ENCODE data around the gene CAMK2A. TPM values are rescaled to one million over a fixed set of nuclear protein-coding genes. Genes with fewer than 3 reads are reported as not detected.

The CAMK2A gene
- polyA plus RNA-seq, 1 donor, result 1.1 TPM

GRCh38 chr5:150245111-150245789 is 44.3 kb downstream of the CAMK2A start:
- Histone ChIP-seq H3K27me3 (ENCODE audit: control insufficient read depth, insufficient read depth, low read length) (no peaks in the 10 kb centered on the region), H3K4me3 (ENCODE audit: low read length) (no peak overlapping the region), H3K27ac (ENCODE audit: low read length) (no peak overlapping the region), H3K9me3 (ENCODE audit: control insufficient read depth, low read depth, low read length) (peaks cover 4% of the 10 kb centered on the region), H3K36me3 (ENCODE audit: control insufficient read depth, insufficient read depth, low read length) (no peaks in the 10 kb centered on the region), H3K4me1 (ENCODE audit: control insufficient read depth, insufficient read depth, low read length) (peaks cover 11% of the 10 kb centered on the region)
- WGBS (ENCODE audit: insufficient coverage, low lambda C conversion rate), result no CpG with 5 or more reads among the region's 18 CpGs
- no peak for DNase-seq

- Histone ChIP-seq H3K27ac (ENCODE audit: low read length) (no peak overlapping the region), H3K4me1 (ENCODE audit: control insufficient read depth, insufficient read depth, low read length) (peaks cover 11% of the 10 kb centered on the region), H3K4me3 (ENCODE audit: low read length) (no peak overlapping the region), H3K27me3 (ENCODE audit: control insufficient read depth, insufficient read depth, low read length) (no peaks in the 10 kb centered on the region), H3K36me3 (ENCODE audit: control insufficient read depth, insufficient read depth, low read length) (no peaks in the 10 kb centered on the region), H3K9me3 (ENCODE audit: control insufficient read depth, low read depth, low read length) (peaks cover 4% of the 10 kb centered on the region)
- DNase-seq, result no peak
- WGBS (ENCODE audit: insufficient coverage, low lambda C conversion rate), result 33% methylated on average over 1 of the region's 7 CpGs
These were observed 45.4 kb downstream of the CAMK2A start for GRCh38 chr5:150244209-150244608.

GRCh38 chr5:150243590-150243989 is 46.0 kb downstream of the CAMK2A start:
- no peak overlapping the region for H3K27ac ChIP-seq (ENCODE audit: low read length)
- no CpG with 5 or more reads among the region's 4 CpGs for WGBS (ENCODE audit: insufficient coverage, low lambda C conversion rate)
- H3K4me3 ChIP-seq (ENCODE audit: low read length), result no peak overlapping the region
- H3K9me3 ChIP-seq (ENCODE audit: control insufficient read depth, low read depth, low read length), result peaks cover 4% of the 10 kb centered on the region
- H3K4me1 ChIP-seq (ENCODE audit: control insufficient read depth, insufficient read depth, low read length), result peaks cover 11% of the 10 kb centered on the region
- DNase-seq, result no peak
- no peaks in the 10 kb centered on the region for H3K27me3 ChIP-seq (ENCODE audit: control insufficient read depth, insufficient read depth, low read length)
- no peaks in the 10 kb centered on the region for H3K36me3 ChIP-seq (ENCODE audit: control insufficient read depth, insufficient read depth, low read length)

DNA sequence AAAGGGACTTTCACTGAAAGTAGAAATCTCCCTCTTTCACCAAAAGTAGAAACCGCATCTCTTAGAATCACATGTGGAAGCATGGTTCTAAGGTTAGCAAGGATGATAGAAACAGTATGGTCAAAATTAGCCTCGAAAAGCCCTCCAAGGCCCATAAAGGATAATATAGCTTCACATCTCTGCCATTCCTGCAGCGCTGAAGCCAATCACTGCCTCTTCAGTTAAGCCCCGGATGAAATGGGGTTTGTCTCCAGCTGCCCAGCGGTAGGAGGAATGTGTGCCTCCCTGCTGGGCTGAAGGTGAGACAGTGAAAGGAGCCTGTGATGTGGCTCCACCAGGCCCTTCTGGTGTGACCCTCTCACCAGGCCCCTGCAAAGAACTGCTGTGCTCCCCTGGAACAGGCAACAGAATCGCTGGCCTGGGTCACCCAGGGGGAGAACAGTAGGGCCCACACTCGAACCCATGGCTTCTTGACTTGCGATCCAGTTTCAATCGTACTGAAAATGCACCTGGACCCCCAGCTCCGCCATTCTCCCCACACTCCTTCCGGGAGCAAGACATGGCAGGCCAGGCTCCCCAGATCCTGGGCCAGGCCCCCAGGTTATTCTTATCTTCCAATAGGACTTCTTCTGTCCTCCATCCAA is 47.2 kb downstream of the CAMK2A start:
- Histone ChIP-seq H3K4me1 (ENCODE audit: control insufficient read depth, insufficient read depth, low read length) (peaks cover 8% of the 10 kb centered on the region), H3K27ac (ENCODE audit: low read length) (no peak overlapping the region), H3K9me3 (ENCODE audit: control insufficient read depth, low read depth, low read length) (peaks cover 4% of the 10 kb centered on the region), H3K4me3 (ENCODE audit: low read length) (no peak overlapping the region), H3K27me3 (ENCODE audit: control insufficient read depth, insufficient read depth, low read length) (no peaks in the 10 kb centered on the region), H3K36me3 (ENCODE audit: control insufficient read depth, insufficient read depth, low read length) (no peaks in the 10 kb centered on the region)
- no peak for DNase-seq
- no CpG with 5 or more reads among the region's 11 CpGs for WGBS (ENCODE audit: insufficient coverage, low lambda C conversion rate)

DNA sequence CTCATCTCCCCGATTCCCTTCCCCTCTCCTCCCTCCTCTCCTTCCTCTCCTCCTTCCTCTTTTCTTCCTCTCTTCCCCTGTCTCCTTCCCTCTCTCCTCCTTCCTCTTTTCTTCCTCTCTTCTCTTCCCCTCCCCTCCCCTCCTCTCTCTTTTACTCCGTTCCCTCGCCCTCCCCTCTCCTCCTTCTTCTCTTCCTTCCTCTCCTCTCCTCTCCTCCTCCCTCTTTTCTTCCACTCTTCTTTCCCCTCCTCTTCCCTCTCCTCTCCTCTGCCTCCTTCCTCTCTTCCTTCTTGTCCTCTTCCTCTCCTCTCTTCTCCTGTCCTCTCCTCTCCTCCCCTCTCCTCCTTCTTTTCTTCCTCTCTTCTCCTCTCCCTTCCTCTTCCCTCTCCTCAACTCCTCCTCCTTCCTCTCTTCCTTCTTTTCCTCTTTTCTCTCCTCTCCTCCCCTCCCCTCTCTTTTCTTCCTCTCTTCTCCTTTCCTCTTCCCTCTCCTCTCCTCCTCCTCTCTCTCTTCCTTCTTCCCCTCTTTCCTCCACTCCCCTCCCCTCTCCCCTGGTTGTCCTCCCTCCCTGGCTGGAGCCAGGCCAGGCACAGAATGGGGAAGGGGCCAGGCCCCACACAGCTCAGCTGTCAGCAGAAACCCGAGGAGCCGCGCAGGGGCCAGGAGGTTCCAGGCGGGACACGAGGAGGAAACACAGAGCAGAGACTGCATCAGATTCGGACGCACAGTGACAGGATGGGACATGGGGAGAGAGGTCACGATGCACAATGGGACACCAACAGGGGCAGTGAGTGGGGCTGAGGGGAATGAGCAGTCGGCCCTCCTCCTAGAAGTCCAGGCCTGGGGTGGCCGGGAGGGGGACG is 48.0 kb downstream of the CAMK2A start:
- no peaks in the 10 kb centered on the region for H3K36me3 ChIP-seq (ENCODE audit: control insufficient read depth, insufficient read depth, low read length)
- DNase-seq, result no peak
- 90% methylated on average over 2 of the region's 14 CpGs for WGBS (ENCODE audit: insufficient coverage, low lambda C conversion rate)
- H3K27ac ChIP-seq (ENCODE audit: low read length), result no peak overlapping the region
- H3K9me3 ChIP-seq (ENCODE audit: control insufficient read depth, low read depth, low read length), result peaks cover 4% of the 10 kb centered on the region
- peaks cover 2% of the 10 kb centered on the region for H3K4me1 ChIP-seq (ENCODE audit: control insufficient read depth, insufficient read depth, low read length)
- no peaks in the 10 kb centered on the region for H3K27me3 ChIP-seq (ENCODE audit: control insufficient read depth, insufficient read depth, low read length)
- H3K4me3 ChIP-seq (ENCODE audit: low read length), result no peak overlapping the region

GRCh38 chr5:150239794-150240122 is 49.8 kb downstream of the CAMK2A start:
- Histone ChIP-seq H3K4me3 (ENCODE audit: low read length) (no peak overlapping the region), H3K4me1 (ENCODE audit: control insufficient read depth, insufficient read depth, low read length) (no peaks in the 10 kb centered on the region), H3K36me3 (ENCODE audit: control insufficient read depth, insufficient read depth, low read length) (no peaks in the 10 kb centered on the region), H3K27me3 (ENCODE audit: control insufficient read depth, insufficient read depth, low read length) (no peaks in the 10 kb centered on the region), H3K27ac (ENCODE audit: low read length) (no peak overlapping the region), H3K9me3 (ENCODE audit: control insufficient read depth, low read depth, low read length) (no peaks in the 10 kb centered on the region)
- WGBS (ENCODE audit: insufficient coverage, low lambda C conversion rate), result 80% methylated on average over 1 of the region's 7 CpGs
- DNase-seq, result no peak

GRCh38 chr5:150239099-150239793 is 50.3 kb downstream of the CAMK2A start:
- no peak overlapping the region for H3K27ac ChIP-seq (ENCODE audit: low read length)
- no peaks in the 10 kb centered on the region for H3K27me3 ChIP-seq (ENCODE audit: control insufficient read depth, insufficient read depth, low read length)
- H3K4me1 ChIP-seq (ENCODE audit: control insufficient read depth, insufficient read depth, low read length), result no peaks in the 10 kb centered on the region
- no peak overlapping the region for H3K4me3 ChIP-seq (ENCODE audit: low read length)
- H3K36me3 ChIP-seq (ENCODE audit: control insufficient read depth, insufficient read depth, low read length), result no peaks in the 10 kb centered on the region
- WGBS (ENCODE audit: insufficient coverage, low lambda C conversion rate), result 89% methylated on average over 5 of the region's 21 CpGs
- no peaks in the 10 kb centered on the region for H3K9me3 ChIP-seq (ENCODE audit: control insufficient read depth, low read depth, low read length)
- DNase-seq, result no peak

DNA sequence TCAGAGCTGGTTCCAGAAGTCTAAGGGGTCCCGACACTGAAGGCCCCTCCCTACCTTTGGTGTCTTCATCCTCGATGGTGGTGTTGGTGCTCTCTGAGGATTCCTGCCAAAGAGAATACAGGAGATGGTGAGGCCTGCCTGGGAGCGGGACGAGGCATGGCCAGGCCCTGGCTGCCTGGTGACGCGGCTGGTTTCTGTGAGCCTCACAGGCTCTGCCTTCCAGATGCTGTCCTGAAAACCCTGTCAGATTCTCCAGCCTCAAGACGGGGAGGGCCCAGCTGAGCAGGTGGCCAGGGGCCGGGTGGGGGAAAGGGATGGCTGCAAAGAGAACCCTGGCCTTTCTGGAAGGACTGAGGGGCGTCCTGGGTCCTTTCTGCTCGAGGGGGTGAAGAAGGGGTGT is 50.9 kb downstream of the CAMK2A start:
- Histone ChIP-seq H3K9me3 (ENCODE audit: control insufficient read depth, low read depth, low read length) (no peaks in the 10 kb centered on the region), H3K27ac (ENCODE audit: low read length) (no peak overlapping the region), H3K36me3 (ENCODE audit: control insufficient read depth, insufficient read depth, low read length) (no peaks in the 10 kb centered on the region), H3K4me3 (ENCODE audit: low read length) (no peak overlapping the region), H3K27me3 (ENCODE audit: control insufficient read depth, insufficient read depth, low read length) (no peaks in the 10 kb centered on the region), H3K4me1 (ENCODE audit: control insufficient read depth, insufficient read depth, low read length) (no peaks in the 10 kb centered on the region)
- no peak for DNase-seq
- no CpG with 5 or more reads among the region's 10 CpGs for WGBS (ENCODE audit: insufficient coverage, low lambda C conversion rate)

DNA sequence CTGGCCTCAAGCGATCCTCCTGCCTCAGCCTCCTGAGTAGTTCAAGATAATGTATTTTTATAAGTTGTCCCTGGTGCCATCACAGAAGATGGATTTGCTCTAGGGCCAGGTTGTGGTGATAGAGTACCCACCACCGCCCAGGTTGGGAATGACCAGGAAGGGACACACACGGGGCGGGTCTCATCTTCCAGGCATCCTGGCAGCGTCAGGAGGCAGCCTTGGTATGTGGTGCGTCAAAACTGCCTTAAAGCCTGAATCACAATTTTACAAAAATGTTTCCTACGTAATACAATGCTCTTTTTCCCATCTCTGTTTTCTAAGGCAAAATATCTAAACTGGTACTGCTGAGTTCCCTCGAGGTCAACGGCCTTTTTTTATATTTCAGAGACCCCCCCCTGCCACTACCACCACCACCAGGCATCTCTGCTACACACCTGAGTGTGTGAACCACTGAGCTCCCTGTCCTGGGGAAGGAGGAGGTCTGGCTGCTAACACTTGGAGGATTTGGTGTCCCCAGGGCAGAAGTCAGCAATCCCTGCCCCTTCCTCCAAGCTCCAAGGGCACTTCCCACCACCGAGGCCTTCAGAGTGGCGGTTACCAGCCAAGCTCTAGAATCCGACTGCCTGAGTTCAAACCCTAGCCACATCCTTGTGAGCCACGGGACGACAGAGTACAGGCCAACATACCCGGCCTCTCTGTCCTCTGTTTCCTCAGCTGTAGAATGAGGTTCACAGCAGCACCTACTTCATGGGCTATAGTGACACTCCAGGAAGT is 52.4 kb downstream of the CAMK2A start:
- DNase-seq, result no peak
- H3K4me3 ChIP-seq (ENCODE audit: low read length), result no peak overlapping the region
- H3K9me3 ChIP-seq (ENCODE audit: control insufficient read depth, low read depth, low read length), result no peaks in the 10 kb centered on the region
- H3K27ac ChIP-seq (ENCODE audit: low read length), result no peak overlapping the region
- H3K36me3 ChIP-seq (ENCODE audit: control insufficient read depth, insufficient read depth, low read length), result no peaks in the 10 kb centered on the region
- 100% methylated on average over 1 of the region's 15 CpGs for WGBS (ENCODE audit: insufficient coverage, low lambda C conversion rate)
- no peaks in the 10 kb centered on the region for H3K4me1 ChIP-seq (ENCODE audit: control insufficient read depth, insufficient read depth, low read length)
- no peaks in the 10 kb centered on the region for H3K27me3 ChIP-seq (ENCODE audit: control insufficient read depth, insufficient read depth, low read length)

Measured in large intestine (tissue), 3 donors.